ENCODE data around the gene RBP3.

RBP3 gene

DNA sequence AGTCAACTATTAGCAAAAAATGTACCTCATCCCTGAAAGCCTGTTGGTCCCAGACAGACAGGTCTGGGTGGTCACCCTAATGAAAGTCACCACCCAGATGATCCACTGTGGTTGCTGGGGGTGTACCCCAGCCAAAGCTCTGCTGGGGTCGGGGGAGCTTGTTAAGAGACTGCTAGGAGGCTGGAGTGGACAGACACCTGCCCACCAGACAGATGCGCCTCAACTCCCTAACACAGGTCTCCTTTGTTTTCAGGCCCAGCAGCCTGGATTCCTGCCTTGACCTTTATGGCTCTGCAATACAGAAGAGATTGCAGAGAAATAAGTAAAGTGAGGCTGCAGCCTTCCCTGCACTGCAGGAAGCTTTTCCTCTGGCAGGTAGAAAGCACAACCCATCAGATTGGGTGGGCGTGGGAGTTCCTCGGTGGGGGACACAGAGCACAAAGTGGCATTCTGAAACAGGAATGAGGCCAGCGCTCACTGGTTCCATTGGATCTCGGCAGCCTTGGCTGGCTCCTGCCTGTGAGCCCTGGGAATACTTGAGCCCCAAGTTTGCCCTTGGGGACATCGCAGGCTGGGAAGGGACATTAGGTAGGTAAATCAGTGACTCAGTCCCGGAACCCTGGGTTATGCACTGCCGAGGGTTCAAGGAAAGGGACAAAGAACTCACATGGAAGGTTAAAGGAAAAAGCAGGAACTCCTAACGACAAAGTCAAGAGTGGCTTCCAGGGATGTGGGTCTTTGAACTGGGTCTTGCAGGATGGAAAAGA, 53.9 kb downstream of the RBP3 start:
- Histone ChIP-seq H3K4me3 (ENCODE audit: low read depth, low read length) (no peak overlapping the region), H3K4me1 (no peaks in the 10 kb centered on the region), H3K27me3 (ENCODE audit: control insufficient read depth, insufficient read depth, low read length) (no peaks in the 10 kb centered on the region), H3K79me2 (no peaks in the 10 kb centered on the region), H3K4me2 (ENCODE audit: low read length) (no peak overlapping the region), H2AFZ (no peak overlapping the region), H3K9ac (no peak overlapping the region), H3K36me3 (ENCODE audit: control insufficient read depth, insufficient read depth, low read length) (no peaks in the 10 kb centered on the region), H3K27ac (no peak overlapping the region), H3K9me3 (ENCODE audit: control insufficient read depth, low read length) (no peaks in the 10 kb centered on the region)
- TF ChIP-seq, protein P1, sequence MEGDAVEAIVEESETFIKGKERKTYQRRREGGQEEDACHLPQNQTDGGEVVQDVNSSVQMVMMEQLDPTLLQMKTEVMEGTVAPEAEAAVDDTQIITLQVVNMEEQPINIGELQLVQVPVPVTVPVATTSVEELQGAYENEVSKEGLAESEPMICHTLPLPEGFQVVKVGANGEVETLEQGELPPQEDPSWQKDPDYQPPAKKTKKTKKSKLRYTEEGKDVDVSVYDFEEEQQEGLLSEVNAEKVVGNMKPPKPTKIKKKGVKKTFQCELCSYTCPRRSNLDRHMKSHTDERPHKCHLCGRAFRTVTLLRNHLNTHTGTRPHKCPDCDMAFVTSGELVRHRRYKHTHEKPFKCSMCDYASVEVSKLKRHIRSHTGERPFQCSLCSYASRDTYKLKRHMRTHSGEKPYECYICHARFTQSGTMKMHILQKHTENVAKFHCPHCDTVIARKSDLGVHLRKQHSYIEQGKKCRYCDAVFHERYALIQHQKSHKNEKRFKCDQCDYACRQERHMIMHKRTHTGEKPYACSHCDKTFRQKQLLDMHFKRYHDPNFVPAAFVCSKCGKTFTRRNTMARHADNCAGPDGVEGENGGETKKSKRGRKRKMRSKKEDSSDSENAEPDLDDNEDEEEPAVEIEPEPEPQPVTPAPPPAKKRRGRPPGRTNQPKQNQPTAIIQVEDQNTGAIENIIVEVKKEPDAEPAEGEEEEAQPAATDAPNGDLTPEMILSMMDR (IDR thresholded peaks at IDR 0.05): no peak

DNA sequence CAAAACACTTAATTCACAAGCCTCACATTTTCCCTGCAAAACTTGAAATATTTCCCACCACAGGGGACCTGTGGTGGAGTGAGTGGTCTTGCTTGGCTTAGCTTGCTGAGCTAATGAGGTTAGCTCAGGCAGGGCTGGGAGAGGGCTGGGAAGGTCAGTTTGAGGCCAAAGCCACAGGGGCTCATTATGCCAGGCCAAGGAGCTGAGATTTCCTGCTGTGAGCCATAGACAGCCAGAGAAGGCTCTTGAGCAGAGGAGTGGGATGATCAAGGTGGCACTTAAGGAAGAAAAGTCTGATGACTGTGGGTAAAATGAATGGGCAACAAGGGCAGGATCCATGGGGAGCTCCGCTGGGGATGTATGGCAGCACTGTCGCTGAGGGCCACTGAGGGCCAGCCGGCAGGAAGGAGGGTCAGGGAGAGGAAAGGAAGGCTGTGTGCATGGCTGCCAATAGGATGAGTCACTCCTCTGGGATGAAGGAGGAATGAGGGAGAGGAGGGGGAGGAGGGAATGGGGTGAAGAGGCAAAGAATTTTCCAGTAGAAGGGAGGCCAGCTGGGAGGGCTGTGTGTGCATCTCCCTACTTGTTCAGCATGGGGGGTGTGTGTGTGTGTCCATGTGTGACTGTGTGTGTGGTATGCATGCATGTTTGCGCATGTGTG, 54.6 kb downstream of the RBP3 start:
- TF ChIP-seq, protein P1 (IDR thresholded peaks at IDR 0.05): no peak
- Histone ChIP-seq H3K9me3 (ENCODE audit: control insufficient read depth, low read length) (no peaks in the 10 kb centered on the region), H3K27me3 (ENCODE audit: control insufficient read depth, insufficient read depth, low read length) (no peaks in the 10 kb centered on the region), H3K79me2 (no peaks in the 10 kb centered on the region), H2AFZ (no peak overlapping the region), H3K9ac (no peak overlapping the region), H3K4me2 (ENCODE audit: low read length) (no peak overlapping the region), H3K4me3 (ENCODE audit: low read depth, low read length) (no peak overlapping the region), H3K36me3 (ENCODE audit: control insufficient read depth, insufficient read depth, low read length) (no peaks in the 10 kb centered on the region), H3K4me1 (no peaks in the 10 kb centered on the region), H3K27ac (no peak overlapping the region)

DNA sequence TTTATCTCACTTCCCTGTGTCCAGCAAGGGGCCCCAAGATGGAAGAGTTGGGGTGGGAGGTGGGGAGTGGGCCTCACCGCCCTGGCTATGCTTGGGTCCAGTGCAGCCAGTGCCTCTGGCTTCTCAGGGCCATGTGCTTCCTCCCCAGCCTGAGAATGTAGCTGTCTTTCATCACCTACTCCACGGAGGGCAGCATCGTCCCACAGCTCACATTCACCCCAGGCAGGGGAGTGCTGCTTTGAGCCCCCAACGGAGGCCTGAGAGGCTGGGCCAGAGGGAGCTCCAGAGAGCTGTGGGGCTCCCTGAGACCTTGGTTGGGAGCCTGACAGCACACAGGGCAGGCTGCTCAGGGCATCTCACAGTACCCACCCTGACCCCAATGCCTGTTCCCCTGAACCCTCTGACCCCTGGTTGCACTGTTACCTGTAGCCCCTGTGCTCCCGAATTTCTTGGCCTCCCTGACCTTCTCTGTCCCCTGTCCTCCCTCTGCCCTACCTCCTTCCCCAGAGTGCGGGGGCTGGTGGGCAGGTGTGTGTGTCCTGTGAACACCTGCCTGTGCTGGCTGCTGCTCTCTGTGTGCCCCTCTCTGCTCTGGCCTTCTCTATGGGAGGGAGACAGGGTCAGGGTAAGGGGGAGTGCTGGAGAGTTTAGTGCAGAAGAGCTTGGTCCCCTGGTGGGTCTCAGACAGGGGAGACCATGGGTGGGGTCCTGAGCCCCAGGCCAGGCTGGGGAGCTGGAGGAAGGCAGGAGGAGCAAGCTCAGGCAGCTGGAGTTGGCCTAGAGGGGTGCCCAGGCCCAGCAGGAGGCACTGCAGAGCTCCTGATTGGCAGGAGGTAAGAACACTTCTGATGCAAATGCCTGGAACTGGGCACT, 55.5 kb downstream of the RBP3 start:
- TF ChIP-seq, protein P1 (IDR thresholded peaks at IDR 0.05): no peak
- Histone ChIP-seq H3K4me1 (no peaks in the 10 kb centered on the region), H3K27me3 (ENCODE audit: control insufficient read depth, insufficient read depth, low read length) (no peaks in the 10 kb centered on the region), H3K4me2 (ENCODE audit: low read length) (no peak overlapping the region), H3K27ac (no peak overlapping the region), H3K9ac (no peak overlapping the region), H3K36me3 (ENCODE audit: control insufficient read depth, insufficient read depth, low read length) (no peaks in the 10 kb centered on the region), H2AFZ (no peak overlapping the region), H3K79me2 (no peaks in the 10 kb centered on the region), H3K4me3 (ENCODE audit: low read depth, low read length) (no peak overlapping the region), H3K9me3 (ENCODE audit: control insufficient read depth, low read length) (no peaks in the 10 kb centered on the region)

DNA sequence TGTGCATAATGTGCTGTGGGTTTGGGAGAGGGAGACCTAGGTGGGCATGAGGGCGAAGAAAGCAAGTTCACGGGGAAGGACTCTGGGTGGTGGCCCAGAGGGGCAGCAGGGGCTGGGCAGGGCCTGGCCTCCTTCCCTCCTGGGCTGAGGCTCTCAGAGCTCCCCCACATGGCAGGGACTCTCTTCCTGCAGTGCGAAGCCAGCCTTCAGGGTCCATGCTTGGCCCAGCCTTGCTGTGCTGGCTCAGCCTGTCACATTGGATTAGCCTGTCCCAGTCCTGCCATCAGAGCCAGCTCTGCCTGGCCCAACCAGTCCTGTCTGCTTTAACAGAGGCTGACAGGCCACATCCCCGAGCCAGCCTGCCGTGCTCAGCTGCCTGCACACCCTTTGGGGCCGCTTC, 56.3 kb downstream of the RBP3 start:
- no peaks in the 10 kb centered on the region for H3K79me2 ChIP-seq
- no peaks in the 10 kb centered on the region for H3K4me1 ChIP-seq
- H3K36me3 ChIP-seq (ENCODE audit: control insufficient read depth, insufficient read depth, low read length): no peaks in the 10 kb centered on the region
- H3K4me3 ChIP-seq (ENCODE audit: low read depth, low read length): no peak overlapping the region
- H3K9me3 ChIP-seq (ENCODE audit: control insufficient read depth, low read length): no peaks in the 10 kb centered on the region
- no peak overlapping the region for H3K9ac ChIP-seq
- H2AFZ ChIP-seq: no peak overlapping the region
- H3K27ac ChIP-seq: no peak overlapping the region
- no peak overlapping the region for H3K4me2 ChIP-seq (ENCODE audit: low read length)
- no peaks in the 10 kb centered on the region for H3K27me3 ChIP-seq (ENCODE audit: control insufficient read depth, insufficient read depth, low read length)
- TF ChIP-seq, protein P1 (IDR thresholded peaks at IDR 0.05): no peak
